NCI-H2081 (cell line): Measurements from ENCODE around the gene MAN2A2.

ENCODE experiments used
- DNase-seq, 2 experiments: peaks; one replicate each; lab custom pipeline; 2025; lab: John Stamatoyannopoulos, UW

MAN2A2 gene

DNA sequence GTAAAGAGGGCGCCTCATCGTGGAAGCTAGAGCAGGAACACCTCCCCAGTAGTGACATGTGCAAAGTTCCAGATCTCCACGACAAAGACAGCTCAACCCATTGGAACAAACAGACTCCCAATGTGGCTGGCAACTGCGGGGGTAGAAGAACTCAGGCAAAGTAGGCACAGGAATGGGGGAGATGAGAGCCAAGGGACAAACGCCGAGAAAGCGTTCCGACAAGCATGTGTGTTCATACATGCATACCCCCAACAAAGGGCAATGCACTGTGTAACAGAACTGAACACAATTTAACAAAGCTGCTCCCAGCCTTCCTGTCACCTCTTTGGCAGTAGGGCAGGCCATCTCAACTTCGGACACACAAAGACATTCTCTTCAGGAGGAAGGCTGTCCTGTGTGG, 63.2 kb downstream of the MAN2A2 start:
- DNase-seq = no peak

DNA sequence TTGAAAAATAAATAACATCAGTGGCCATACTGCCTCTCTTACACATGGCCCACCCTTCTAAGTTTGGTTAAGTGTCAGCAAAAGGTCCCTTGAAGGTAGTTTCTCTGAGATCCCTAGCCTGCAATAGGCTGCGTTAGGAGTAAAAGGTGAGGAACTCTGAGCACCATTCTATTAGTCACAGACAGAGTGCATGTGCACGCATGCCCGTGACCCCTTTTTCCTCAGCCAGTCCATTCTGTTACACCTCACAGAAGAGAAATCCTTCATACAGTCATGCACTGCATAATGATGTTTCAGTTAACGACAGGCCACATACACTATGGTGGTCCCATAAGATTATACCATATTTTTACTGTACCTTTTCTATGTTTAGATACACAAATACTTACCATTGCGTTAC, 64.1 kb downstream of the MAN2A2 start:
- DNase-seq = no peak

DNA sequence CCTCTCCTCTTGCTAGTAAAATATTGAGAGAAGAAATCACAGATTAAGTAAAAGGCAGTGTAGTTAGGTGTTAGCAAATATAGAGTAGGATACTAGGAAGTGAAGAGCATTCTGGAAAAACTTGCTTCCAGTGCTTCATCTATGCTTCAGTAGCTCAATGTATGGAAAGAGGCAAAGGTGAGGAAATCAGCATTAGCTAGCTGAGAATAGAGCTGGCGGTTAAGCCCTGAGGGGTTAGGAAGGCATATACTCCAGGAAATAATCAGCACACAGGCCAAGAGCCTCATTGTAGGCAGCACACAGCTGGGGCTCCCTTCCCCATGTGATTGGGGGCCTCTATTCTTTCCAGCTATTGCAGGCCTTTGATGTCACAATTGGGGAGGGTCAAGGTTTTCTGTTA, 65.3 kb downstream of the MAN2A2 start:
- no peak for DNase-seq

DNA sequence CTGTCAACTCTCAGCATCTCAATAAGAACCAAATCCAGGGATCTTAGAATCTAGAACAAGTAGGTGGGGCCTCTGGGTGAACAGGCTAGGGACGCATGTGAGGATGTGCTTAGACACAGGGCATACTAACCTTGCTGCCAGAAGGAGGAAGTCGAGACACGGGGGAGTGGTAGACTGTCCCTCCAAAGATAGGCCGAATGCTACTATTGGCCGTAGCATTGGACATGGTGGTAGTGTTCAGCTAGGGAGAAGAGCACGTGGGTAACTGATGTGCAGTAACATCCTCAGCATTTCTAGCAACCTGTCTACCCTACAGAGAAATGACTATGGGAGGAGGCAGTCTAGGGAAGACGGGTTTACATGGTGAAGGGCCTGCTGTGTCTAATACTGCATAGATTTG, 67.2 kb downstream of the MAN2A2 start:
- no peak for DNase-seq

DNA sequence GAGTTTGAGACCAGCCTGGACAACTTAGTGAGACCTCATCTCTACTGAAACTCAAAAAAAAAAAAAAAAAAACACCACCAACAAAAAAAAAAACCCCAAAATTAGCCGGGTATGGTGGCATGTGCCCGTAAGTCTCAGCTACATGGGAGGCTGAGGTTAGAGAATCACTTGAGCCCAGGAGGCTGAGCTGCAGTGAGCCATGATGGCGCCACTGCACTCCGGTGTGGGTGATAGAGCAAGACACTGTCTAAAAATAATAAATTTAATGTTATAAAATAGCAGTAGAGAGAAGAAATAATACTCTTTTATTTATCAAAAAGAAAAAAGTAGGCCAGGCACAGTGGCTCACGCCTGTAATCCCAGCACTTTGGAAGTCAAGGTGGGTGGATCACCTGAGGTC, 69.0 kb downstream of the MAN2A2 start:
- no peak for DNase-seq
